ENCODE measurements around the gene SAG. TPM values are rescaled to one million over a fixed set of nuclear protein-coding genes. Genes with fewer than 3 reads are reported as not detected.

Gene SAG
- total RNA-seq, 4 donors from 2014 or later, result not detected

GRCh38 chr2:233338812-233339368 is 31.3 kb downstream of the SAG start:
- WGBS, 2 donors (ENCODE audit: low coverage in 1 of 2), result 82 to 85% methylated on average over 3 of the region's 3 CpGs
- H3K4me1 ChIP-seq, result peaks cover 0 to 27% (median 9%) of the 10 kb centered on the region in 4 donors
- no peaks in the 10 kb centered on the region for H3K27me3 ChIP-seq
- no peaks in the 10 kb centered on the region for H3K36me3 ChIP-seq
- in situ Hi-C loops (cut with MboI; ENCODE audit: low pct_ligation_motif_present in 1 of 4, low pct_unique_long_range_greater_than_20kb in 1 of 4, low sequenced_read_pairs in 3 of 4), result no loop called here
- intact Hi-C loops (cut with DNase I; ENCODE audit: low total_unique reads), result no loop called here
- TF ChIP-seq POLR2AphosphoS5 (IDR thresholded peaks at IDR 0.05) (no peak), EP300 (IDR thresholded peaks at IDR 0.05; ENCODE audit: low read depth) (no peak), POLR2A (IDR thresholded peaks at IDR 0.05) (no peak), CTCF (IDR thresholded peaks at IDR 0.05) (no peak)
- H3K27ac ChIP-seq, result no peak overlapping the region
- DNase-seq, result no peak
- no peak overlapping the region for H3K4me3 ChIP-seq
- no peaks in the 10 kb centered on the region for H3K9me3 ChIP-seq

DNA sequence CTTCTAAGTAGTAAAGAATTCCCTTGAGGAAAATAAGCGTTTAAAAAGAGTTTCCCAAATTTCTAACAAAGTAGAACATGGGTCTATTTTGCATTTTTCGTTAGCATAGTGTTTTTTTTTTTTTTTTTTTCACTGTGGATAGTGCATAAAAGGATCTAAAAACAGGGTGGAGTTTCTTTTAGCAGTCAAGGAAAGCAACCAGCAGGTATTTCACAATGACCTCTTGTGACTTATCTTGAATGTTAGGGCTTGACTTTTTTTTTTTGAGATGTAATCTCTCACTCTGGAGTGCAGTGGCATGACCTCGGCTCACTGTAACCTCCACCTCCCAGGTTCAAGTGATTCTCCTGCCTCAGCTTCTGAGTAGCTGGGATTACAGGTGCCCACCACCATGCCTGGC is 31.8 kb downstream of the SAG start:
- 24 to 27% methylated on average over 3 of the region's 3 CpGs for WGBS, 2 donors (ENCODE audit: low coverage in 1 of 2)
- H3K9me3 ChIP-seq, result no peaks in the 10 kb centered on the region

DNA sequence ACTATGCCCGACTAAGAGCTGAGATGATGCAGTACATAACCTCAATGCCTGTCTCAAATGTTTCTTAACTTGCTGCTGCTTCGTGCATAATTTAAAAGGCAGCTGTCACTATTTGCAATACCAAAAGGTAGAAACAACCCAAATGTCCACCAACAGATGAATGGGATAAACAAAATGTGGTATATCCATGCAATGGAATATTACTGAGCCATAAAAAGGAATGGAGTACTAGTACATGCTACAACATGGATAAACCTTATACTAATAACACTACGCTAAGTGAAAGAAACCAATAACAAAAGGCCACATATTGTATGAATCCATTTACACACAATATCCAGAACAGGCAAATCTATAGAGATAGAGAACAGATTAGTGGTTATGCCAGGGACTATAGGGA is 33.7 kb downstream of the SAG start:
- Histone ChIP-seq H3K4me1 (peaks cover 0 to 23% (median 6%) of the 10 kb centered on the region in 4 donors), H3K27ac (no peak overlapping the region), H3K36me3 (no peaks in the 10 kb centered on the region), H3K27me3 (no peaks in the 10 kb centered on the region), H3K9me3 (no peaks in the 10 kb centered on the region), H3K4me3 (no peak overlapping the region)
- DNase-seq, result no peak
- intact Hi-C loops (cut with DNase I; ENCODE audit: low total_unique reads), result no loop called here
- in situ Hi-C loops (cut with MboI; ENCODE audit: low pct_ligation_motif_present in 1 of 4, low pct_unique_long_range_greater_than_20kb in 1 of 4, low sequenced_read_pairs in 3 of 4), result no loop called here
- no peak for TF ChIP-seq EP300 (IDR thresholded peaks at IDR 0.05; ENCODE audit: low read depth)
- no peak for TF ChIP-seq POLR2A (IDR thresholded peaks at IDR 0.05)
- TF ChIP-seq POLR2AphosphoS5 (IDR thresholded peaks at IDR 0.05), result no peak
- 94 to 98% methylated on average over 2 to 3 of the region's 3 CpGs for WGBS, 2 donors (ENCODE audit: low coverage in 1 of 2)

More for the DNA sequence above, 31.8 kb downstream of the SAG start:
- in situ Hi-C loops (cut with MboI; ENCODE audit: low pct_ligation_motif_present in 1 of 4, low pct_unique_long_range_greater_than_20kb in 1 of 4, low sequenced_read_pairs in 3 of 4) (no loop called here), intact Hi-C loops (cut with DNase I; ENCODE audit: low total_unique reads) (no loop called here)
- Histone ChIP-seq H3K36me3 (no peaks in the 10 kb centered on the region), H3K27ac (no peak overlapping the region), H3K4me1 (peaks cover 0 to 27% (median 9%) of the 10 kb centered on the region in 4 donors), H3K27me3 (no peaks in the 10 kb centered on the region), H3K4me3 (no peak overlapping the region)
- DNase-seq, result no peak
- no peak for TF ChIP-seq POLR2A (IDR thresholded peaks at IDR 0.05)
- TF ChIP-seq EP300 (IDR thresholded peaks at IDR 0.05; ENCODE audit: low read depth), result no peak
- TF ChIP-seq CTCF (IDR thresholded peaks at IDR 0.05), result no peak
- no peak for TF ChIP-seq POLR2AphosphoS5 (IDR thresholded peaks at IDR 0.05)

GRCh38 chr2:233342301-233342700 is 34.7 kb downstream of the SAG start:
- no peak overlapping the region for H3K4me3 ChIP-seq
- H3K36me3 ChIP-seq, result no peaks in the 10 kb centered on the region
- peaks cover 0 to 15% (median 4%) of the 10 kb centered on the region in 4 donors for H3K4me1 ChIP-seq
- no peak for TF ChIP-seq CTCF (IDR thresholded peaks at IDR 0.05)
- TF ChIP-seq POLR2AphosphoS5 (IDR thresholded peaks at IDR 0.05), result no peak
- no peak for TF ChIP-seq EP300 (IDR thresholded peaks at IDR 0.05; ENCODE audit: low read depth)
- TF ChIP-seq POLR2A (IDR thresholded peaks at IDR 0.05), result no peak
- WGBS, 2 donors (ENCODE audit: low coverage in 1 of 2), result 84 to 87% methylated on average over 5 of the region's 5 CpGs
- no peak for DNase-seq
- intact Hi-C loops (cut with DNase I; ENCODE audit: low total_unique reads) (no loop called here), in situ Hi-C loops (cut with MboI; ENCODE audit: low pct_ligation_motif_present in 1 of 4, low pct_unique_long_range_greater_than_20kb in 1 of 4, low sequenced_read_pairs in 3 of 4) (no loop called here)
- no peaks in the 10 kb centered on the region for H3K27me3 ChIP-seq
- H3K27ac ChIP-seq, result no peak overlapping the region
- H3K9me3 ChIP-seq, result no peaks in the 10 kb centered on the region

Measured in transverse colon (tissue), 4 donors.